Smooth muscle cell (in vitro differentiated cells): ENCODE data around the gene CACNA1D. TPM values are rescaled to one million over a fixed set of nuclear protein-coding genes. Genes with fewer than 3 reads are reported as not detected.

Experiments
- DNase-seq: peaks from one replicate; lab custom pipeline; 2025; ENCODE audit not compliant: unreplicated experiment; lab: John Stamatoyannopoulos, UW
- H2AFZ ChIP-seq: fragments of 200-600 bp; sonication (generic); 2 replicates; pipeline ENCODE4 v1.6.0; 2016; ENCODE audit warnings: antibody characterized with exemption, low read depth, mild to moderate bottlenecking
- H3F3A ChIP-seq: fragments of 200-600 bp; sonication (generic); 2 replicates; pipeline ENCODE4 v1.6.0; 2017; ENCODE audit warnings: antibody characterized with exemption, low read depth
- H3K27ac ChIP-seq: fragments of 200-600 bp; sonication (generic); 2 replicates; pipeline ENCODE4 v1.5.1; 2016; ENCODE audit warnings: low read depth, mild to moderate bottlenecking
- H3K27me3 ChIP-seq: fragments of 200-600 bp; sonication (generic); 2 replicates; pipeline ENCODE4 v1.6.1; 2016; ENCODE audit warnings: low read depth, mild to moderate bottlenecking
- H3K36me3 ChIP-seq: fragments of 200-600 bp; sonication (generic); 2 replicates; pipeline ENCODE4 v1.5.1; 2016; ENCODE audit warnings: low read depth
- H3K4me1 ChIP-seq: fragments of 200-600 bp; sonication (generic); 2 replicates; pipeline ENCODE4 v1.5.1; 2016; ENCODE audit warnings: low read depth
- H3K4me2 ChIP-seq: fragments of 200-600 bp; sonication (generic); 2 replicates; pipeline ENCODE4 v1.6.0; 2016; ENCODE audit warnings: mild to moderate bottlenecking
- H3K4me3 ChIP-seq: fragments of 200-600 bp; sonication (generic); 2 replicates; pipeline ENCODE4 v1.5.1; 2016; ENCODE audit warnings: mild to moderate bottlenecking
- H3K79me2 ChIP-seq: fragments of 200-600 bp; sonication (generic); 2 replicates; pipeline ENCODE4 v1.6.0; 2016; ENCODE audit warnings: low read depth, mild to moderate bottlenecking
- H3K9ac ChIP-seq: fragments of 200-600 bp; sonication (generic); 2 replicates; pipeline ENCODE4 v1.6.0; 2016; ENCODE audit warnings: low read depth
- H3K9me3 ChIP-seq: fragments of 200-600 bp; sonication (generic); replicated peaks from 2 replicates; pipeline ENCODE4 v1.5.1; 2016; ENCODE audit warnings: low read depth
- H4K20me1 ChIP-seq: fragments of 200-600 bp; sonication (generic); 2 replicates; pipeline ENCODE4 v1.6.0; 2016; ENCODE audit warnings: low read depth
- CTCF ChIP-seq: fragments of 200-600 bp; sonication (generic); IDR thresholded peaks from 2 replicates; pipeline ENCODE4 v1.5.1; 2017; ENCODE audit warnings: borderline replicate concordance, mild to moderate bottlenecking, antibody characterized with exemption; ENCODE audit not compliant: insufficient read depth, poor library complexity, severe bottlenecking
- WGBS: methylation state at CpG from one replicate; pipeline ENCODE4 v1.1.7; 2016; ENCODE audit warnings: low lambda C conversion rate; 5-methylcytosine and 5-hydroxymethylcytosine counted together
- polyA plus RNA-seq: library from polyadenylated mRNA; unstranded; fragments of >200 nt; fragmentation: Nextera tagmentation; extraction: Ambion mirVana; gene quantifications from 2 replicates; pipeline ENCODE4 v1.2.1, GENCODE V29; 2016
- total RNA-seq: library from RNA; depleted of rRNA; stranded (reverse); fragments of >200 nt; gene quantifications from 2 replicates; pipeline ENCODE4 v1.2.3, GENCODE V29; 2014

CACNA1D gene
- total and polyA plus RNA-seq, 2 experiments from 2014 or later = 0.63 to 1.4 TPM

GRCh38 chr3:53688066-53688465 lies 193.7 kb downstream of the CACNA1D start:
- no peaks in the 10 kb centered on the region for H3K36me3 ChIP-seq
- H3K9me3 ChIP-seq = no peaks in the 10 kb centered on the region
- H2AFZ ChIP-seq = no peak overlapping the region
- no peaks in the 10 kb centered on the region for H3K79me2 ChIP-seq
- H4K20me1 ChIP-seq = no peaks in the 10 kb centered on the region
- DNase-seq = no peak
- H3K27ac ChIP-seq = no peak overlapping the region
- H3K4me3 ChIP-seq = no peak overlapping the region
- 90% methylated on average over 6 of the region's 6 CpGs for WGBS
- H3K4me1 ChIP-seq = no peaks in the 10 kb centered on the region
- TF ChIP-seq CTCF = no peak
- no peaks in the 10 kb centered on the region for H3F3A ChIP-seq
- H3K9ac ChIP-seq = no peak overlapping the region
- H3K4me2 ChIP-seq = no peak overlapping the region
- peaks cover 44% of the 10 kb centered on the region for H3K27me3 ChIP-seq

- no peaks in the 10 kb centered on the region for H3F3A ChIP-seq
- H3K4me1 ChIP-seq = no peaks in the 10 kb centered on the region
- H3K36me3 ChIP-seq = no peaks in the 10 kb centered on the region
- no peak for DNase-seq
- 75% methylated on average over 5 of the region's 5 CpGs for WGBS
- H3K9ac ChIP-seq = no peak overlapping the region
- no peaks in the 10 kb centered on the region for H3K9me3 ChIP-seq
- no peak overlapping the region for H3K27ac ChIP-seq
- no peak overlapping the region for H3K4me2 ChIP-seq
- no peak overlapping the region for H3K4me3 ChIP-seq
- no peak for TF ChIP-seq CTCF
- H4K20me1 ChIP-seq = no peaks in the 10 kb centered on the region
- no peak overlapping the region for H2AFZ ChIP-seq
- no peaks in the 10 kb centered on the region for H3K79me2 ChIP-seq
- H3K27me3 ChIP-seq = peaks cover 44% of the 10 kb centered on the region
Observed at GRCh38 chr3:53688989-53689388, 194.6 kb downstream of the CACNA1D start.

GRCh38 chr3:53689681-53690080 lies 195.3 kb downstream of the CACNA1D start:
- Histone ChIP-seq H3K4me2 (no peak overlapping the region), H2AFZ (no peak overlapping the region), H3K27ac (no peak overlapping the region), H3K9me3 (no peaks in the 10 kb centered on the region), H3K79me2 (no peaks in the 10 kb centered on the region), H3K4me1 (no peaks in the 10 kb centered on the region), H3K27me3 (peaks cover 46% of the 10 kb centered on the region), H3K9ac (no peak overlapping the region), H3F3A (no peaks in the 10 kb centered on the region), H3K36me3 (no peaks in the 10 kb centered on the region), H4K20me1 (no peaks in the 10 kb centered on the region), H3K4me3 (no peak overlapping the region)
- 81% methylated on average over 2 of the region's 2 CpGs for WGBS
- DNase-seq = no peak
- TF ChIP-seq CTCF = no peak

DNA sequence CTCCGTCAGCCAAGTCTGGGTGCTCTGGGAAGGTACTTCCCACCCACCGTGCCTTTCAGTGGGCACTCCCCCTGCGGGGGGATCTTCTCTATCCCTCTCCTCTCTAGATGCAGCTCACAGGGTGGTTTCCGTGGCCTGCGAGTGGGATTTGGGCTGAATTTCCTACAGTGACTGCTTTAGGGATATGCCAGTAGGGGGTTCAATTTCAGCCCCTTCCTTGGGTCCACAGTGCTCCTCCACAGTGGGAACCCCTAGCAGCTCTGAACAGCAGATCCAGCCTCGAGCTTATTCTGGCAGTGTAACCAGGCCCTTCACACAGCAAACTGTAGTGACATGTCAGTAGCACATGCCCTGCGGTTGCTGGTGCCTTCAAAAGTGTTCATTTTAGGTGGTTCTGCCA lies 196.1 kb downstream of the CACNA1D start:
- 90% methylated on average over 7 of the region's 7 CpGs for WGBS
- TF ChIP-seq CTCF = no peak
- H3K4me3 ChIP-seq = no peak overlapping the region
- H3K27ac ChIP-seq = no peak overlapping the region
- H3K4me1 ChIP-seq = no peaks in the 10 kb centered on the region
- H3K79me2 ChIP-seq = no peaks in the 10 kb centered on the region
- no peaks in the 10 kb centered on the region for H4K20me1 ChIP-seq
- peaks cover 47% of the 10 kb centered on the region for H3K27me3 ChIP-seq
- no peak for DNase-seq
- H3K4me2 ChIP-seq = no peak overlapping the region
- no peaks in the 10 kb centered on the region for H3K36me3 ChIP-seq
- H3K9me3 ChIP-seq = no peaks in the 10 kb centered on the region
- H3F3A ChIP-seq = no peaks in the 10 kb centered on the region
- no peak overlapping the region for H2AFZ ChIP-seq
- H3K9ac ChIP-seq = no peak overlapping the region
